ENCODE measurements around the gene UGT1A8.

The UGT1A8 gene

DNA sequence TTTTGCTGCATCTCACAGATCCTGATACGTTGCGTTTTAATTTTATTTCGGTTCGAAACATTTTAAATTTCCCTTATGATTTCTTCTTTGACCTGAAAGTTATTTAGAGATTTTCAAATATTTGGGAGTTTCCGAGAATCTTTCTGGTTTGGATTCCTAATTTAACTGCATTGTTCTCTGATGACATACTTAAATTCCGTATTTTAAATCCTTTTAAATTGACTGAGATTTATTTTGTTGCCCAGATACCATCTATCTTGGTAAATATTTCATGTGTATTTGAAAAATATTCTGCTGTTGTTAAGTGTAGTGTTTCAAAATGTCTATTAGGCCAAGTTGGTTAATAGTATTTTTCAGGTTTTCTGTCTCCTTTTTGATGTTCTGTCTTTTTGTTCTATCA lies 198.4 kb downstream of the UGT1A8 start:
- TF ChIP-seq, protein P1, sequence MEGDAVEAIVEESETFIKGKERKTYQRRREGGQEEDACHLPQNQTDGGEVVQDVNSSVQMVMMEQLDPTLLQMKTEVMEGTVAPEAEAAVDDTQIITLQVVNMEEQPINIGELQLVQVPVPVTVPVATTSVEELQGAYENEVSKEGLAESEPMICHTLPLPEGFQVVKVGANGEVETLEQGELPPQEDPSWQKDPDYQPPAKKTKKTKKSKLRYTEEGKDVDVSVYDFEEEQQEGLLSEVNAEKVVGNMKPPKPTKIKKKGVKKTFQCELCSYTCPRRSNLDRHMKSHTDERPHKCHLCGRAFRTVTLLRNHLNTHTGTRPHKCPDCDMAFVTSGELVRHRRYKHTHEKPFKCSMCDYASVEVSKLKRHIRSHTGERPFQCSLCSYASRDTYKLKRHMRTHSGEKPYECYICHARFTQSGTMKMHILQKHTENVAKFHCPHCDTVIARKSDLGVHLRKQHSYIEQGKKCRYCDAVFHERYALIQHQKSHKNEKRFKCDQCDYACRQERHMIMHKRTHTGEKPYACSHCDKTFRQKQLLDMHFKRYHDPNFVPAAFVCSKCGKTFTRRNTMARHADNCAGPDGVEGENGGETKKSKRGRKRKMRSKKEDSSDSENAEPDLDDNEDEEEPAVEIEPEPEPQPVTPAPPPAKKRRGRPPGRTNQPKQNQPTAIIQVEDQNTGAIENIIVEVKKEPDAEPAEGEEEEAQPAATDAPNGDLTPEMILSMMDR (IDR thresholded peaks at IDR 0.05): no peak
- Histone ChIP-seq H3K36me3 (no peaks in the 10 kb centered on the region), H3K27me3 (peaks cover 9% of the 10 kb centered on the region), H3K9me3 (no peaks in the 10 kb centered on the region), H3K27ac (no peak overlapping the region), H3K4me3 (ENCODE audit: low read depth in 1 of 2, low read length in 1 of 2) (no peak overlapping the region), H3K4me1 (ENCODE audit: control insufficient read depth in 1 of 2, insufficient read depth in 1 of 2, low read depth in 1 of 2, low read length in 1 of 2) (no peaks in the 10 kb centered on the region)

DNA sequence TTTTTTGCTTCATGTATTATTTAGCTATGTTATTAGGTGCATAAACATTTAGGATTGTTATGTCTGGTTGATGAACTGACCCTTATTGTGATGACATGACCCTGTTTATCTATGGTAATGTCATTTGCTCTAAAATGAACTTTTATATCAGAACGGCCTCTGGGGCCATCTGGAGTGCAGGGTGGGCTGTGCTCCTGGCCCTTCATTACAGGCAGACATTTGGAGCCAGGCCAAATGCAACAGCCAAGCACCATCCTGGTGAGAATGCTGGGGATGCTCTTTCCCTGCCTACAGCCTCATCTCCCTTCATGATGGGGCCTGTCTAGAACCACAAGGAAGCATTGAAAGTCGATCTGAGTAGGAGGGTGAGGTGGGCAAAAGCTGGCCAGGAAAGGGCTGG lies 198.9 kb downstream of the UGT1A8 start:
- H3K4me1 ChIP-seq (ENCODE audit: control insufficient read depth in 1 of 2, insufficient read depth in 1 of 2, low read depth in 1 of 2, low read length in 1 of 2): no peaks in the 10 kb centered on the region
- no peaks in the 10 kb centered on the region for H3K9me3 ChIP-seq
- H3K27ac ChIP-seq: no peak overlapping the region
- TF ChIP-seq, protein P1 (IDR thresholded peaks at IDR 0.05): no peak
- no peak overlapping the region for H3K4me3 ChIP-seq (ENCODE audit: low read depth in 1 of 2, low read length in 1 of 2)
- H3K36me3 ChIP-seq: no peaks in the 10 kb centered on the region
- peaks cover 9% of the 10 kb centered on the region for H3K27me3 ChIP-seq

DNA sequence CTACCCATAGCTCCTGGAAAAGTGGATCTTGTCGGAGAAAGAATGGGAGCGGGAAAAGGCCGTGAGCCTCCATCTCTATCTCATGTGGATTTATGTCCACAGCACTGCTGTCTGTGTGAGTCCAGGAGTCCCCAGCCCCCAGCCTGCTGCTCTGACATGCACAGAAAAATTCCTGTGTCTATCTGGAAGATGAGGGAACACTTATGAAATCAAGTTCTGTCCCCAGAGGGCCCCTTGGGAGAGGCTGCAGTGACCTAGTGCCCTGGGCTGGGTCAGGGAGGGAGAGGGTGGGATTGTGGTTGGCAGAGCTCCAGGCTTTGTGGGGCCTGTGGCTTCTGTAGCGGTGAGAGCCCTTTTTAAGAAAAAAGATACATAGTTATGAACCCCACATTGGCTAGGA lies 199.3 kb downstream of the UGT1A8 start:
- no peaks in the 10 kb centered on the region for H3K36me3 ChIP-seq
- H3K9me3 ChIP-seq: no peaks in the 10 kb centered on the region
- H3K27ac ChIP-seq: no peak overlapping the region
- H3K4me1 ChIP-seq (ENCODE audit: control insufficient read depth in 1 of 2, insufficient read depth in 1 of 2, low read depth in 1 of 2, low read length in 1 of 2): no peaks in the 10 kb centered on the region
- H3K4me3 ChIP-seq (ENCODE audit: low read depth in 1 of 2, low read length in 1 of 2): no peak overlapping the region
- TF ChIP-seq, protein P1 (IDR thresholded peaks at IDR 0.05): no peak
- peaks cover 9% of the 10 kb centered on the region for H3K27me3 ChIP-seq

DNA sequence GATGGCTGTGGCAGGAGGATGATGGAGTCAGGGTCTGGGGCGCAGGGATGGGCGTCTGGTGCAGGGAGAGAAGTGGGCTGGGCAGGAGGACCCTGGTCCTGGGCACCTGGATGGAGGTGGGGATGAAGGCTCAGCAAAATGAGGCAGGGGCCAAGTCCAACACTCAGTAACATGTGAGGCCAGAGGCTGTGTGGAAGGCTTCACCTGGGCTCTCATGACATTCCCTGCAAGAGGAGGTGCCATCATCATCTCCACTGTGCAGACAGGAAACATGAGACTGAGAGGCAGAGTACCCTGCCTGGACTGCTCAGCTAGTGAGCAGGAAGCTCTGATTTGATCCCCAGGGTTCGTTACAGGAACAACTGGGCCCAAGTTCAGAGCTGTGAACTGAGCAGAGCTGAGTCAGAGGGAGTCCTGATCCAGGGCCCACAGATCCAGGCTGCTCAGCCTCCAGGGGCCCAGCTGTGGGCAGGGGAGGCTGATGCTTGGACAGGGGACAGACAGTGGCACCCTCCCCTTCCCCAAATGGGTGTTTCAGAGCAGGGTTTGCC lies 200.0 kb downstream of the UGT1A8 start:
- TF ChIP-seq, protein P1 (IDR thresholded peaks at IDR 0.05): no peak
- no peaks in the 10 kb centered on the region for H3K36me3 ChIP-seq
- H3K27ac ChIP-seq: no peak overlapping the region
- no peak overlapping the region for H3K4me3 ChIP-seq (ENCODE audit: low read depth in 1 of 2, low read length in 1 of 2)
- peaks cover 9% of the 10 kb centered on the region for H3K27me3 ChIP-seq
- H3K9me3 ChIP-seq: no peaks in the 10 kb centered on the region
- no peaks in the 10 kb centered on the region for H3K4me1 ChIP-seq (ENCODE audit: control insufficient read depth in 1 of 2, insufficient read depth in 1 of 2, low read depth in 1 of 2, low read length in 1 of 2)

DNA sequence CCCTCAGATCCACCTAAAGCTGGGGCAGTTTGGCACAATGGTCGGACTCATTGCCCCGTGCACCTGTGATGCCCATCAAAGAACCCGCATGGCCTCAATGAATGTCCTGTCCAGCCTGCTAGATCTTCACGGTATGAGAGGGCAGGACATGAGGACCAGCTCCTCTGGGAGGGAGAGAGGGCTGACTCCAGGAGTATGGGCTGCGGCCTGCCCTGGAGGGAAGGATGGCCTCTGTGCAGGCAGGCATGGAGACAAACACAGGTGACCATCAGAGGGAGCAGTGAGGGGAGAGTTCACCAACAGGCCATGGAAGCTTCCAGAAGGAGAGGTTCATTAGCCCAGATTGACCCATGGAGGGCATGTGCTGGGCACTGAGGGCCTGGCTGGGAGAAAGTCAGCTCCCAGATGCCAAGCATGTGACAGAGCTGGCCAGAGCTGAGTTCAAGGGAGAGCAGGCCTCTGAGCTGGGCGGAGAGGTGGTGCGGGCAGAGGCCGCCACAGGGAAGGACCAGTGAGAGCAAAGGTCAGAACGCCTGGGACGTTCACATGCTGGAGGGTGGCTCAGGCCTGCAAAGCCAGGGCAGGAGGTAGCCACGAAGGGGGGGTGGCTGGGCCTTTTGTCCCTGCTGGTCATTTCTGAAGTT lies 200.7 kb downstream of the UGT1A8 start:
- TF ChIP-seq, protein P1 (IDR thresholded peaks at IDR 0.05): no peak
- Histone ChIP-seq H3K27me3 (peaks cover 9% of the 10 kb centered on the region), H3K4me3 (ENCODE audit: low read depth in 1 of 2, low read length in 1 of 2) (no peak overlapping the region), H3K4me1 (ENCODE audit: control insufficient read depth in 1 of 2, insufficient read depth in 1 of 2, low read depth in 1 of 2, low read length in 1 of 2) (no peaks in the 10 kb centered on the region), H3K27ac (no peak overlapping the region), H3K9me3 (no peaks in the 10 kb centered on the region), H3K36me3 (no peaks in the 10 kb centered on the region)

All from neutrophil (primary cell).